Peyer's patch (tissue), 4 donors: ENCODE data around the gene ZNF526.

ENCODE experiments used
- CTCF ChIP-seq, 6 experiments: fragments of 450-650 bp in 4 of 6; fragments of 200-600 bp in 2 of 6; sonication (generic) in 1 of 6; IDR thresholded peaks; one replicate each; pipeline ENCODE4 v1.5.1; 2017 to 2019; ENCODE audit warnings: antibody characterized with exemption in 6 of 6, mild to moderate bottlenecking in 3 of 6, moderate library complexity in 1 of 6
- POLR2A ChIP-seq, 2 donors: fragments of 450-650 bp; IDR thresholded peaks; one replicate each; pipeline ENCODE4 v1.5.1; 2017; ENCODE audit warnings: antibody characterized with exemption in 2 of 2, mild to moderate bottlenecking in 2 of 2, moderate library complexity in 2 of 2

GRCh38 chr19:42228641-42229040 is 8.5 kb downstream of the ZNF526 start:
- TF ChIP-seq POLR2A (IDR thresholded peaks at IDR 0.05) (no peak), CTCF (IDR thresholded peaks at IDR 0.05) (no peak)
